ENCODE results near the gene PDE11A.
"Not testable (repeated sequence)": the region's sequence is repeated elsewhere in the genome, so short reads cannot be mapped to it uniquely, and the experiment has no call there.

Gene PDE11A

GRCh38 chr2:178074123-178075005 is 1.8 kb upstream of the PDE11A start:
- DNase-seq = no peak

GRCh38 chr2:178072000-178072382 is 586 bp downstream of the PDE11A start:
- no peak for DNase-seq

- DNase-seq = no peak
Measured at GRCh38 chr2:178070824-178071223, 1.8 kb downstream of the PDE11A start.

GRCh38 chr2:178069551-178069950 is 3.0 kb downstream of the PDE11A start:
- DNase-seq = no peak

- DNase-seq = no peak
Measured at GRCh38 chr2:178068823-178069454, 3.6 kb downstream of the PDE11A start.

- DNase-seq = no peak
Measured at GRCh38 chr2:178066890-178067669, 5.5 kb downstream of the PDE11A start.

GRCh38 chr2:178066324-178066723 is 6.3 kb downstream of the PDE11A start:
- DNase-seq = no peak

GRCh38 chr2:178059681-178060080 is 12.9 kb downstream of the PDE11A start:
- no peak for DNase-seq

- DNase-seq = no peak
Measured at GRCh38 chr2:178059111-178059510, 13.5 kb downstream of the PDE11A start.

- DNase-seq = no peak
Measured at GRCh38 chr2:178057179-178057680, 15.3 kb downstream of the PDE11A start.

GRCh38 chr2:178056345-178056744 is 16.2 kb downstream of the PDE11A start:
- no peak for DNase-seq

- DNase-seq = not testable (repeated sequence)
Measured at GRCh38 chr2:178051257-178051656, 21.3 kb downstream of the PDE11A start.

- DNase-seq = no peak
Measured at GRCh38 chr2:178047391-178047790, 25.2 kb downstream of the PDE11A start.

GRCh38 chr2:178044836-178045235 is 27.7 kb downstream of the PDE11A start:
- DNase-seq = no peak

- DNase-seq = no peak
Measured at GRCh38 chr2:178043266-178043665, 29.3 kb downstream of the PDE11A start.

GRCh38 chr2:178033583-178033982 is 39.0 kb downstream of the PDE11A start:
- DNase-seq = not testable (repeated sequence)

GRCh38 chr2:178029342-178029741 is 43.2 kb downstream of the PDE11A start:
- no peak for DNase-seq

- DNase-seq = no peak
Measured at GRCh38 chr2:178025551-178026185, 46.9 kb downstream of the PDE11A start.

- no peak for DNase-seq
Measured at GRCh38 chr2:178018141-178018540, 54.4 kb downstream of the PDE11A start.

GRCh38 chr2:178016612-178017011 is 56.0 kb downstream of the PDE11A start:
- no peak for DNase-seq

- DNase-seq = no peak
Measured at GRCh38 chr2:178012639-178013038, 59.9 kb downstream of the PDE11A start.

GRCh38 chr2:178009813-178010212 is 62.8 kb downstream of the PDE11A start:
- no peak for DNase-seq

Data from CD4-positive, alpha-beta T cell treated with Interleukin-10 for 1 hour (primary cell).